ENCODE data around the gene SOCS3. TPM values are rescaled to one million over a fixed set of nuclear protein-coding genes. Genes with fewer than 3 reads are reported as not detected.

SOCS3 gene, protein sequence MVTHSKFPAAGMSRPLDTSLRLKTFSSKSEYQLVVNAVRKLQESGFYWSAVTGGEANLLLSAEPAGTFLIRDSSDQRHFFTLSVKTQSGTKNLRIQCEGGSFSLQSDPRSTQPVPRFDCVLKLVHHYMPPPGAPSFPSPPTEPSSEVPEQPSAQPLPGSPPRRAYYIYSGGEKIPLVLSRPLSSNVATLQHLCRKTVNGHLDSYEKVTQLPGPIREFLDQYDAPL
- total RNA-seq: 4.8 TPM

GRCh38 chr17:78359997-78360370, at the start of gene SOCS3:
Gene SOCS3, minus strand, starts transcription at chr17:78360077. Its CDS starts 982 bp downstream, at chr17:78359095.

DNA sequence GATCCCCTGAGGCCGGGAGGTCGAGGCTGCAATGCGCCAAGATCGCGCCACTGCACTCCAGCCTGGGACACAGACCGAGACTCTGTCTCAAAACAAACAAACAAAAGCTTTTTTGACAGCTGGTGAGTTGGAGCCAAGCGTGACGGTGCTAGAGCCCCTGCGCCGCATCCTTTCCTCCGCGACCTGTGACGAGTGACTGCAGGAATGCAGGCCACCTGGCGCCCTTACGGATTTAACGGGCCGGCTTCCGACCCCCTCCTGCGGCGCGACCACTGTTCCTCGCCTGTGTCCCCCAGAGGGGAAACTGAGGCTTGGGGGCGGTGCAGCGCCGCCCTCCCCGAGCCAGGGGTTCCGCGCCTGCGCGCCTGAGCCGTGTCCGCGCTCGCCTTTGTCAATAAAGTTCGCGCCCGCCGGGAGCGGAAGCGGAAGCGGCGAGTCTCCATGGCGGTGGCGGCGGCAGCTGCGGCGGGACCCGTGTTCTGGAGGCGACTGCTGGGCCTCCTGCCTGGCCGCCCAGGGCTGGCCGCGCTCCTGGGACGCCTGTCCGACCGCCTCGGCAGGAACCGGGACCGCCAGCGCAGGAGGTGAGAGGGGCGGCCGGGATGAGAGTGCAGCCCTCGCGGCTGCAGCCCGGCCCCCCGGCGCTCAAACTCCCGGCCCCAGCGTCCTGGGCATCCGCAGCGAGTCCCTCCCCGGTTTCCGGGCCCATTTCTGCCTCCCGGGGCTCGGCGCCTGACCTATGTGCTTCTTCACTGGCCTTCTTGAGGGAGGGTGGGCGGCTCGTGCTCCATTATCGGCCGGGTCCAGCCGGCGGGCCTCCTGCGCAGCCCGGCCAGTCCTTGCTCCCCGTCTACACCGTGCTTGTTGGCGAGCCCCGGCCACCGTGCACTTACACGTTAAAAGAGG, 18.6 kb upstream of the SOCS3 start, which contains the start of gene PGS1:
TSS of gene PGS1 (plus strand) at position 425 of the 906 bp plus-strand sequence. CDS start at position 442, 17 bp downstream.

Small RNA genes lying within 50 kb of the gene (small RNA-seq; reads per million reads assigned to genes)
- gene RF00415 (not detected), gene RN7SL236P (not detected)

Other genes starting within 250 kb of the SOCS3 start
- 5.1 TPM for gene TMC6, start 231.3 kb downstream of the SOCS3 start, total RNA-seq
- gene TMC8, start 229.3 kb downstream of the SOCS3 start, total RNA-seq: 0.92 TPM
- not detected for gene C17orf99, start 213.7 kb downstream of the SOCS3 start, total RNA-seq
- 10.6 TPM for gene SYNGR2, start 191.5 kb downstream of the SOCS3 start, total RNA-seq
- gene TK1, start 173.0 kb downstream of the SOCS3 start, total RNA-seq: 5.5 TPM
- 34.4 TPM for gene AFMID, start 172.7 kb downstream of the SOCS3 start, total RNA-seq
- 11.5 TPM for gene BIRC5, start 145.8 kb downstream of the SOCS3 start, total RNA-seq
- gene TMEM235, start 128.4 kb downstream of the SOCS3 start, total RNA-seq: not detected
- 28.1 TPM for gene PGS1, start 18.6 kb upstream of the SOCS3 start, total RNA-seq
- gene DNAH17, start 217.3 kb upstream of the SOCS3 start, total RNA-seq: 0.23 TPM

Measured in diencephalon (tissue), 1 donor.